Esophagus muscularis mucosa (tissue), 3 donors: ENCODE measurements around the gene COL5A1.

Source experiments
- CTCF ChIP-seq, 3 experiments: fragments of 200-600 bp in 2 of 3; fragments of 450-650 bp in 1 of 3; sonication (generic) in 2 of 3; IDR thresholded peaks; one replicate each; pipeline ENCODE4 v1.5.1; 2017 to 2019; ENCODE audit warnings: antibody characterized with exemption in 3 of 3, mild to moderate bottlenecking in 2 of 3, moderate library complexity in 1 of 3
- EP300 ChIP-seq: sonication (generic); formaldehyde crosslinking; IDR thresholded peaks from one replicate; pipeline ENCODE4 v1.6.1; 2017; ENCODE audit warnings: antibody characterized with exemption

GRCh38 chr9:134592819-134593200 lies 48.8 kb upstream of the COL5A1 start:
- TF ChIP-seq CTCF (IDR thresholded peaks at IDR 0.05) (no peak), EP300 (no peak)
